ENCODE results near the gene STAG2.

The STAG2 gene

DNA sequence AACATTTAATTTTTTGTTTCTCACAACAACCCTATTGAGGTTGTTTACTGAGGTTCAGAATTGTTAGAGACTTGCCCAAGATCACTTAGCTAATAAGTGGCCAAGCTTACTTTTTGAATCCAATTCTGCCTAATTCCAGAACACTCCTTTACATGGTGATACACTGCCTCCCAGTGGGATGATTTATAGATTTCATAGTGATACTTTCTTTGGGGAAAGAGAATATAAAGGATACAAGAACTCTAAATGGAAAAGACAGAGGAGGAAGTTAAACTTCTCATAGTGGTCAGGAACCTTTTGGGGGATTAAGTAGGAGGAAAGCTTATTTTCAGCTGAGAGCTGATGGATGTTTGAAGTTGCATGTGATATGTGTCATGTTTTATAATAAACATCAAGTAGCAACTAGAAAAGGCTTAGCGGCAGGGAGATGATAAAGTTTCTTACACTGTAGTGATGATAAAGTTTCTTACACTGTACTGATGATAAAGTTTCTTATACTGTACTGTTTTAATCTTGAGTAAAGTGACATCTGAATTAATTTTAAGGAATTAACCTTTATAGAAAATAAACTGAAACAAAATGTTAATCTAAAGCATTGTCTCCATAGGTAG is 15.3 kb downstream of the STAG2 start:
- peak; percentile 48 for DNase-seq

- no peak for DNase-seq
Observed at GRCh38 chrX:123983240-123983639, 21.7 kb downstream of the STAG2 start.

GRCh38 chrX:123986377-123986776 is 24.9 kb downstream of the STAG2 start:
- no peak for DNase-seq

DNA sequence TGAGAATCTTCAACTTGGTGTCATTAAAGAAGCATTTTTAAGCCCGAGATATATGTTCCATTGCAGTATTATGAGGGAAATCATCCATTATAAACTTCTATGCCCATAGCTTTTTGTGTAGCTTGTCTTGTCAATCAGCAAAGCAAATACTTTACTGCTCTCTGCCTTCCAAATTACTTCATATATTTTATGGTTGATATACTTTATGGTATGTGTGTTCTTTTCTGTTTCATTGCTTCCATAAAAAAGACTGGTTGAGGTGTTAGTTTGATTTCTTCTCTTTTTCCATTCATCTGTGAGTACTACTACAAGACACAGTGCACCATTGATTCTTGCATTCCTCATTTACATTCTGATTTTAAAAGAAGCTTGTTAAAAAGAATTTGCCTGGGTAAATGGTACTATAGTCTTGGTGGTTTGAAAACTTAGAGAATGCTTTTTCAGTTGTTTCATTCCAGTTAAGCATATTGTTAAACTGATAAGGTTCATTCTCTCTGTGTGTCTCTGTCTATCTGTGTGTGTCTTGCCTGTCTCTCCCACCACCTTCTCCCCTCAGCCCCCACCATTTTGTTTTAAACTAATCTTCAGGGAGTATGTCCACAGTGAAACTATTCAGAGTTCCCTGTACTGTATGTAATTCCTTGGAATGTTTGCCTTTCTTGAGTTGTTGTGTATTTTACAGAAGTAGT is 27.1 kb downstream of the STAG2 start:
- DNase-seq = no peak

DNA sequence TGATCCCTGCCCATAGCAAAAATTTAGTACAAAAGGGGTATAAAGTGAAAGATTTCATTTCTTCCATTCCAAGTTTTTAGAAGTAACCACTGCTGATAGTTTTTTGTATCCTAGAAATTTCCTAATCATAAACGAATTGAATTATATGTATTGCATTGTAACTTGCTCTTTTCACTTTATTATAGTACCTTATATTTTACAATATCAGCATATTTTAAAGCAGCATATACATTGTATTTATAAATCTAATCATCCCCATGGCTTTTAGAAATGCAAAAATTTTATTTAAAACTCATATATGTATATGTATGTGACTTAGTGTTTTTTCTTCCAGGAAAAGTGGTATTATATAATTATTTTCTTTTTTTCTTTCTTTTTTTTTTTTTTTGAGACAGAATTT is 27.7 kb downstream of the STAG2 start:
- DNase-seq = no peak

DNA sequence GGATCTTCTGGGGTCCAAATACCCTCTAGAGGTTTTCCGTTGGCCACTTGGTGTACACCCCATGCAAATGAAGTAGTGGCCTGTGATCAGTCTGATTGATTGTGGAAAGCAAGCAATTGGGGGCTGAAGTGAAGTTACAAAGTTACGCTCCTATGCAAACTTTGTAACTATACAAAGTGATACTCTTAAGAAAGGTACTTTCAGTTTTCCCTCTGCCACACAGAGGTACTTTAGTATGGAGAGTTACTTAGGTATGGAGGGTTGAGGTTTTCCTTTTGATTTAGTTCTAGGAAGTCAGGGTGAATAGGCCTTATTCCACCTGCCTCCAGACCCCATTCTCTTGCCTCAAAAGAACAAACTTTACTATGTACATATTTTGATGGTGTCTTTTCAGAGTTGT is 28.7 kb downstream of the STAG2 start:
- DNase-seq = no peak

DNA sequence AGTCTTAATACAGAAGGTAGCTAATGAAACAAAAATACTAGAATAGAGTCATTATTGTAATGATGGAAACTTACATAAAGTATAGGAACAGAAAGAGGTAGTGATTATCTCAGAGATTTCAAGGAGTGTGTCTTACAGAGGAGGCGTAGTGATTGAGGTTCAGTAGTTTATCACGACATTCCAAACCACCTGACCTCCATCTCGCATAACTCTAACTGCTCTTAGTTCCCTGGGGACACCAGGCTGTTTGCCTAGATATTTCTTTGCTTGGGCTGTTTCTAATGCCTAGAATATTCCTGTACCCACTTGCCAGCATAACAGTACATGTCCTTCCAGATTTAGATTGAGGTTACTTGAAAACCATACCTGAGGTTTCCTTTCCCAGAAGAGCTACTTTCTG is 29.1 kb downstream of the STAG2 start:
- peak; percentile 5 for DNase-seq

GRCh38 chrX:123993326-123993725 is 31.8 kb downstream of the STAG2 start:
- DNase-seq = peak; percentile 71

GRCh38 chrX:123993904-123994635 is 32.6 kb downstream of the STAG2 start:
- no peak for DNase-seq

DNA sequence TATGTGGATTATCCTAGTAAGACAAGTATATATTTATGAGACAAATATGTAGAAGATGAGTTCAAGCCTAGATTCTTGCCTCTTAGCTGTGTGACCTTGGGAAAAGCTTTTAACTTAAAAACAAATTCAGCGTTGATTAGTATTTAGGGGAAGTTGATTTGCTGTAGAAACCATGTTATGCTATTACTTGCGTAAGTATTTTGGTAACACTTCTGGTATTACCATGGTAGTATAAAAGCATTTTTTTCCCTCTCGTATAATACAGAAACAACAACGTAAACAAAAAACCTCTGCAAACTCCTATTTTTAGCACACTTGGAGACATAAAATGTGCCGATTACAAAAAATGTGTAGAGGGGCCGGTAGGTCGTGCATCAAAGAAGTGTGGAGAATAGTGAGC is 33.2 kb downstream of the STAG2 start:
- DNase-seq = no peak

- DNase-seq = no peak
Observed at GRCh38 chrX:124001581-124001980, 40.1 kb downstream of the STAG2 start.

DNA sequence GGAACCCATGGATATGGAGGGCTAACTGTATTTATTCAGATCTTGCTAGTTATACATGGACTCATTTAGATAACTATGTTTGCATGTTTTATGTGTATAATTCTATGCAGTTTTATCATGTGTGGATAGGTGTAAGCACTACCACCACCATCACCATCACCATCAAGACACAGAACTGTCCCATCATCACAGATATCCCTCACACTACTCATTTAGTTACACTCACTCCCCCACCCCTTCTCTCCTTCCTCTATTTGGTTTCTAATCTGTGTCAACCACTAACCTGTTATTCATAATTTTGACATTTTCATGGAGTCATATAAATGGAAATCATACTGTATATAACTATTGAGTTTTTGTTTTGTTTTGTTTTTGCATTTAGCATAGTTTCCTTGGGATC is 43.7 kb downstream of the STAG2 start:
- DNase-seq = no peak

DNA sequence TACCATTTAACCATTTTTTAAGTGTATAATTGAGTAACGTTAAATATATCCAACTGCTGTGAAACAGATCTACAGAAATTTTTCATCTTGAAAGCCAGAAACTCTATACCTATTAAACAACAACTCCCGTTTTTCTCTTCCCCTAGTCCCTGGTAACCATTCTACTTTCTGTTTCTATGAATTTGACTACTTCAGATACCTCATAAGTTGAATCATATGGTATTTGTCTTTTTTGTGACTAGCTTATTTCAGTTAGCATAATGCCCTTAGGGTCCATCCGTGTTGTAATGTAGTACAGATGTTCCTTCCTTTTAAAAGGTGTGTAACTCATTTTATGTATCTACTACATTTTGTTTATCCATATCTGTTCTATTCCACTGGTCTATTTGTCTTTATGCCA is 48.7 kb downstream of the STAG2 start:
- no peak for DNase-seq

- DNase-seq = no peak
Observed at GRCh38 chrX:124010566-124010965, 49.1 kb downstream of the STAG2 start.

- no peak for DNase-seq
Observed at GRCh38 chrX:124015721-124016120, 54.2 kb downstream of the STAG2 start.

DNA sequence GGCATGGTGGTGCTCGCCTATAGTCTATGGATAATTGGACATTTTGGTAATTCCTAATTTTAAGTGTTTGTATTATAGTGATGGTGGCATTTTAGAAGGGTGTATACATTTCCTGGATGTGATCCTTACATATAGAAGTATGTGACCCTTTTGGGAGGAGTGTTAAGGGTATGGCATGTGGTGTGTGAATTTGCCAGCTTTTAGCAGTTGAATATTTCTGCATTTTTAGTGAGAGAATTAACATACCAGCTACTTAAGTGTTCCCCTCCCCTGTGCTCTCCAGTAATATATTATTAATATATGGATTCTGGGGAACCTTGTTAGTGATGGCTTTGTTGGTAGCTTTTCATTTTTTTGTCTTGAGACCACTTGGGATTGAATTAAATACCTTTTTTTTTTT is 55.3 kb downstream of the STAG2 start:
- no peak for DNase-seq

- DNase-seq = no peak
Observed at GRCh38 chrX:124018023-124018422, 56.5 kb downstream of the STAG2 start.

- DNase-seq = no peak
Observed at GRCh38 chrX:124023838-124024238, 62.3 kb downstream of the STAG2 start.

DNA sequence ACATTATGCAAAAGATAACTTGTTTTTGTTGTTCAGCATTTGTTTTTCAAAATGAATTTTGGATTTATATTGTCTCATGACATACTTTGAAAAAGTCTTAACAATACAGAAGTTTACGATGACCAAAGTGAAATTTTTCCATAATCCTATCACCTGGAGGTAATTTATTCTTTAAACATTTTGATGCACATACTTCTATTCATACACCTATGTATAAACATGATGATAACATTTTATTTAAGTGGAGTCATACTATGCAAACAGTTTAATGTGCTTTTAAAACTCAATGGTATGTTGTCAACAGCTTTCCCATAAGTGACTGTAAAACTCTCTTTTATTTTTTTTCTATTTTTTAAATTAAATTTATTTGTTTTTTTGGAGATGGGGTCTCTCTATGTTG is 65.0 kb downstream of the STAG2 start:
- no peak for DNase-seq

DNA sequence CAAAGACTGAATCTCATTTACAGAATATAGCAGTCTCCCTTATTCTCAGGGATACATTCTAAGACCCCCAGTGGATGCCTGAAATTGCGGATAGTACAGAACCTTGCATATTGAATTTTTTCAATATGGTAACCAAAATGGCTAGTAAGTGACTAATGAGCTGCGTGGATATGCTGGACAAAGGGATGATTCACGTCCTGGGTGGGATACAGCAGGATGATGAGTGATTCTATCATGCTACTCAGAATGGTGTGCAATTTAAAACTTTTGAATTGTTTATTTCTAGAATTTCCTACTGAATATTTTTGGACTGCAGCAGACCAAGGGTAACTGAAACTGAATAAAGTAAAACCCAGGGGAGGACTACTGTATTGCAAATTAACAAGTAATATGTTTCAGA is 66.7 kb downstream of the STAG2 start:
- peak; percentile 28 for DNase-seq

GRCh38 chrX:124030520-124030919 is 69.0 kb downstream of the STAG2 start:
- no peak for DNase-seq

- DNase-seq = peak; percentile 61
Observed at GRCh38 chrX:124033821-124034220, 72.3 kb downstream of the STAG2 start.

GRCh38 chrX:124035657-124036056 is 74.2 kb downstream of the STAG2 start:
- no peak for DNase-seq

GRCh38 chrX:124042042-124042441 is 80.5 kb downstream of the STAG2 start:
- no peak for DNase-seq
